K562 (cell line): ENCODE measurements around the gene NUBP2. TPM values are rescaled to one million over a fixed set of nuclear protein-coding genes. Genes with fewer than 3 reads are reported as not detected.

Source experiments
- KDM2B ChIP-seq: fragments of 250-450 bp; sonication (Bioruptor Pico); IDR thresholded peaks from 2 replicates; pipeline ENCODE4 v1.8.0; 2021; ENCODE audit warnings: mild to moderate bottlenecking, moderate library complexity
- L3MBTL2 ChIP-seq: fragments of 450-650 bp; IDR thresholded peaks from 2 replicates; pipeline ENCODE4 v1.6.1; 2016; ENCODE audit warnings: mild to moderate bottlenecking, moderate library complexity
- PHF8 ChIP-seq: fragments of 200-600 bp; sonication (generic); IDR thresholded peaks from 2 replicates; pipeline ENCODE4 v1.6.1; 2012; ENCODE audit warnings: mixed run types, mild to moderate bottlenecking, inconsistent platforms, low read length, moderate library complexity, borderline replicate concordance
- RBBP5 ChIP-seq: fragments of 200-600 bp; sonication (generic); IDR thresholded peaks from 2 replicates; pipeline ENCODE4 v1.6.1; 2012; ENCODE audit warnings: borderline replicate concordance, mild to moderate bottlenecking, low read length, control low read depth, inconsistent platforms; ENCODE audit not compliant: insufficient read depth, poor library complexity, severe bottlenecking
- YBX1 ChIP-seq: fragments of 450-650 bp; IDR thresholded peaks from 2 replicates; pipeline ENCODE4 v1.7.1; 2016; ENCODE audit warnings: mild to moderate bottlenecking
- ZNF282 ChIP-seq: sonication (generic); formaldehyde crosslinking; IDR thresholded peaks from 2 replicates; pipeline ENCODE4 v1.8.1; 2023; ENCODE audit warnings: missing genetic modification reagents
- ZNF324 ChIP-seq: fragments of 250-450 bp; sonication (Bioruptor Pico); IDR thresholded peaks from 2 replicates; pipeline ENCODE4 v1.4.0; 2020; ENCODE audit warnings: mild to moderate bottlenecking
- ZNF583 ChIP-seq: fragments of 250-450 bp; sonication (Bioruptor Pico); IDR thresholded peaks from 2 replicates; pipeline ENCODE4 v1.4.0; 2020
- polyA plus RNA-seq, 8 experiments: library from polyadenylated mRNA; depleted of rRNA in 4 of 8; stranded (reverse) in 5 of 8; unstranded in 3 of 8; fragments of >200 nt; fragmentation: Nextera tagmentation in 2 of 8; fragmentation: Illumina TruSeq in 1 of 8; extraction: Ambion mirVana in 2 of 8; extraction: Trizol in 1 of 8; gene quantifications; 2 replicates each; pipeline versions ENCODE4 v1.2.1 to v1.2.3, GENCODE V29; 2011 to 2014; ENCODE audit warnings: inconsistent platforms in 1 of 8, missing spikeins in 1 of 8
- total RNA-seq, 7 experiments: library from RNA; depleted of rRNA in 6 of 7; stranded (reverse); fragments of >200 nt in 6 of 7; fragmentation: Illumina TruSeq in 2 of 7; extraction: Trizol in 2 of 7; gene quantifications; 2 replicates each; pipeline versions ENCODE4 v1.2.1 to v1.2.3, GENCODE V29; 2011 to 2021; ENCODE audit warnings: low replicate concordance in 1 of 7
- TF ChIP-seq, protein P1 (sequence below): fragments of 450-650 bp; IDR thresholded peaks from 2 replicates; pipeline ENCODE4 v1.6.1; 2016; ENCODE audit warnings: low read depth, mild to moderate bottlenecking, moderate library complexity
- TF ChIP-seq, protein P2 (sequence below): fragments of 200-600 bp; sonication (generic); IDR thresholded peaks from one replicate; pipeline ENCODE4 v1.6.1; 2012; ENCODE audit warnings: mild to moderate bottlenecking, low read depth, low read length, inconsistent platforms
- TF ChIP-seq, protein P3 (sequence below): sonication (generic); formaldehyde crosslinking; IDR thresholded peaks from 2 replicates; pipeline ENCODE4 v1.8.0; 2023; ENCODE audit warnings: mild to moderate bottlenecking, missing genetic modification reagents

NUBP2 gene
- total and polyA plus RNA-seq, 9 of the 15 experiments (the other 6 are each of a cell fraction or from before 2014, with no cell fraction given): 1.8 to 115 (median 24.0) TPM

DNA sequence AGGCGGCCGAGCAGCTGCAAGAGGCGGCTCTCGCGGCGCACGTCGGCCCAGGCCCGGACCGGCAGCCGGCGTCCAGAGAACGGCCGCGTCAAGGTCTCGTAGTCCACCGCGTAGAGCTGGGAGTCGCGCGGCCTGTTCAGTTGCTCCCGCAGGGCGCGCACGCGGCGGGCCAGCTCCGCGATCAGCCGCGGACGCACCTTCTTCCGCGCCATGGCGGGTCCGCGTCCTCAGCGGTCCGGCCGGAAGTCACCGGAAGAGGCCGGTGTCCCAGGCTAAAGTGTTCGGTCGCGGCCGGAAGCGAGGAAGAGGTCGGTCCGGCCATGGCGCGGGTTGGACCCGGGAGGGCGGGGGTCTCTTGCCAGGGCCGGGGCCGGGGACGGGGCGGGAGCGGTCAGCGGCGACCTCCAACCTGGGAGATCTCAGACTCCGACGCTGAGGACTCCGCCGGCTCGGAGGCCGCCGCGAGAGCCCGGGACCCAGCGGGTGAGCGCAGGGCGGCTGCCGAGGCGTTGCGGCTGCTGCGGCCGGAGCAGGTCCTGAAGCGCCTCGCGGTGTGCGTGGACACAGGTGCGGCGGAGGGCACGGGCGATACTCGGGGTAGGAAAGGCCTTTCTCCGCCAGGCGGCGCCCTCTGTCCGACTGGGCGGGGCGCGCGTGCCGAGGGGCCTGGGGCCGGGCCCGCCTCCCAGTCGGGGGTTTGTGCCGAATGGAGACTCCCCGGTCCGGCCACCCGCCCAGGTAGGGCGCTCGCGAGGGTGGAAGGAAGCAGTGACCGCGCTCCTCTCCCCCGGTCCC lies 9.7 kb upstream of the NUBP2 start, which contains the start of gene MRPS34 (continued):
- TF ChIP-seq, protein P1, sequence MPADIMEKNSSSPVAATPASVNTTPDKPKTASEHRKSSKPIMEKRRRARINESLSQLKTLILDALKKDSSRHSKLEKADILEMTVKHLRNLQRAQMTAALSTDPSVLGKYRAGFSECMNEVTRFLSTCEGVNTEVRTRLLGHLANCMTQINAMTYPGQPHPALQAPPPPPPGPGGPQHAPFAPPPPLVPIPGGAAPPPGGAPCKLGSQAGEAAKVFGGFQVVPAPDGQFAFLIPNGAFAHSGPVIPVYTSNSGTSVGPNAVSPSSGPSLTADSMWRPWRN: no peak
- TF ChIP-seq ZNF282: 0 out of 2 replicates have a peak, but pooled peaks have one; percentile 17
- TF ChIP-seq YBX1: no peak
- peak; percentile 57; the same call in 1 of the 2 replicates for TF ChIP-seq ZNF324 (CRISPR knock-in tag)
- TF ChIP-seq KDM2B (CRISPR knock-in tag): peak; percentile 91; the same call in 1 of the 2 replicates
- TF ChIP-seq, protein P2, sequence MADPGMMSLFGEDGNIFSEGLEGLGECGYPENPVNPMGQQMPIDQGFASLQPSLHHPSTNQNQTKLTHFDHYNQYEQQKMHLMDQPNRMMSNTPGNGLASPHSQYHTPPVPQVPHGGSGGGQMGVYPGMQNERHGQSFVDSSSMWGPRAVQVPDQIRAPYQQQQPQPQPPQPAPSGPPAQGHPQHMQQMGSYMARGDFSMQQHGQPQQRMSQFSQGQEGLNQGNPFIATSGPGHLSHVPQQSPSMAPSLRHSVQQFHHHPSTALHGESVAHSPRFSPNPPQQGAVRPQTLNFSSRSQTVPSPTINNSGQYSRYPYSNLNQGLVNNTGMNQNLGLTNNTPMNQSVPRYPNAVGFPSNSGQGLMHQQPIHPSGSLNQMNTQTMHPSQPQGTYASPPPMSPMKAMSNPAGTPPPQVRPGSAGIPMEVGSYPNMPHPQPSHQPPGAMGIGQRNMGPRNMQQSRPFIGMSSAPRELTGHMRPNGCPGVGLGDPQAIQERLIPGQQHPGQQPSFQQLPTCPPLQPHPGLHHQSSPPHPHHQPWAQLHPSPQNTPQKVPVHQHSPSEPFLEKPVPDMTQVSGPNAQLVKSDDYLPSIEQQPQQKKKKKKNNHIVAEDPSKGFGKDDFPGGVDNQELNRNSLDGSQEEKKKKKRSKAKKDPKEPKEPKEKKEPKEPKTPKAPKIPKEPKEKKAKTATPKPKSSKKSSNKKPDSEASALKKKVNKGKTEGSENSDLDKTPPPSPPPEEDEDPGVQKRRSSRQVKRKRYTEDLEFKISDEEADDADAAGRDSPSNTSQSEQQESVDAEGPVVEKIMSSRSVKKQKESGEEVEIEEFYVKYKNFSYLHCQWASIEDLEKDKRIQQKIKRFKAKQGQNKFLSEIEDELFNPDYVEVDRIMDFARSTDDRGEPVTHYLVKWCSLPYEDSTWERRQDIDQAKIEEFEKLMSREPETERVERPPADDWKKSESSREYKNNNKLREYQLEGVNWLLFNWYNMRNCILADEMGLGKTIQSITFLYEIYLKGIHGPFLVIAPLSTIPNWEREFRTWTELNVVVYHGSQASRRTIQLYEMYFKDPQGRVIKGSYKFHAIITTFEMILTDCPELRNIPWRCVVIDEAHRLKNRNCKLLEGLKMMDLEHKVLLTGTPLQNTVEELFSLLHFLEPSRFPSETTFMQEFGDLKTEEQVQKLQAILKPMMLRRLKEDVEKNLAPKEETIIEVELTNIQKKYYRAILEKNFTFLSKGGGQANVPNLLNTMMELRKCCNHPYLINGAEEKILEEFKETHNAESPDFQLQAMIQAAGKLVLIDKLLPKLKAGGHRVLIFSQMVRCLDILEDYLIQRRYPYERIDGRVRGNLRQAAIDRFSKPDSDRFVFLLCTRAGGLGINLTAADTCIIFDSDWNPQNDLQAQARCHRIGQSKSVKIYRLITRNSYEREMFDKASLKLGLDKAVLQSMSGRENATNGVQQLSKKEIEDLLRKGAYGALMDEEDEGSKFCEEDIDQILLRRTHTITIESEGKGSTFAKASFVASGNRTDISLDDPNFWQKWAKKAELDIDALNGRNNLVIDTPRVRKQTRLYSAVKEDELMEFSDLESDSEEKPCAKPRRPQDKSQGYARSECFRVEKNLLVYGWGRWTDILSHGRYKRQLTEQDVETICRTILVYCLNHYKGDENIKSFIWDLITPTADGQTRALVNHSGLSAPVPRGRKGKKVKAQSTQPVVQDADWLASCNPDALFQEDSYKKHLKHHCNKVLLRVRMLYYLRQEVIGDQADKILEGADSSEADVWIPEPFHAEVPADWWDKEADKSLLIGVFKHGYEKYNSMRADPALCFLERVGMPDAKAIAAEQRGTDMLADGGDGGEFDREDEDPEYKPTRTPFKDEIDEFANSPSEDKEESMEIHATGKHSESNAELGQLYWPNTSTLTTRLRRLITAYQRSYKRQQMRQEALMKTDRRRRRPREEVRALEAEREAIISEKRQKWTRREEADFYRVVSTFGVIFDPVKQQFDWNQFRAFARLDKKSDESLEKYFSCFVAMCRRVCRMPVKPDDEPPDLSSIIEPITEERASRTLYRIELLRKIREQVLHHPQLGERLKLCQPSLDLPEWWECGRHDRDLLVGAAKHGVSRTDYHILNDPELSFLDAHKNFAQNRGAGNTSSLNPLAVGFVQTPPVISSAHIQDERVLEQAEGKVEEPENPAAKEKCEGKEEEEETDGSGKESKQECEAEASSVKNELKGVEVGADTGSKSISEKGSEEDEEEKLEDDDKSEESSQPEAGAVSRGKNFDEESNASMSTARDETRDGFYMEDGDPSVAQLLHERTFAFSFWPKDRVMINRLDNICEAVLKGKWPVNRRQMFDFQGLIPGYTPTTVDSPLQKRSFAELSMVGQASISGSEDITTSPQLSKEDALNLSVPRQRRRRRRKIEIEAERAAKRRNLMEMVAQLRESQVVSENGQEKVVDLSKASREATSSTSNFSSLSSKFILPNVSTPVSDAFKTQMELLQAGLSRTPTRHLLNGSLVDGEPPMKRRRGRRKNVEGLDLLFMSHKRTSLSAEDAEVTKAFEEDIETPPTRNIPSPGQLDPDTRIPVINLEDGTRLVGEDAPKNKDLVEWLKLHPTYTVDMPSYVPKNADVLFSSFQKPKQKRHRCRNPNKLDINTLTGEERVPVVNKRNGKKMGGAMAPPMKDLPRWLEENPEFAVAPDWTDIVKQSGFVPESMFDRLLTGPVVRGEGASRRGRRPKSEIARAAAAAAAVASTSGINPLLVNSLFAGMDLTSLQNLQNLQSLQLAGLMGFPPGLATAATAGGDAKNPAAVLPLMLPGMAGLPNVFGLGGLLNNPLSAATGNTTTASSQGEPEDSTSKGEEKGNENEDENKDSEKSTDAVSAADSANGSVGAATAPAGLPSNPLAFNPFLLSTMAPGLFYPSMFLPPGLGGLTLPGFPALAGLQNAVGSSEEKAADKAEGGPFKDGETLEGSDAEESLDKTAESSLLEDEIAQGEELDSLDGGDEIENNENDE: no peak
- 0 out of 2 replicates have a peak, but pooled peaks have one; percentile 69 for TF ChIP-seq ZNF583 (CRISPR knock-in tag)
- peak; percentile 81; the same call in 1 of the 2 replicates for TF ChIP-seq L3MBTL2
- TF ChIP-seq, protein P3, sequence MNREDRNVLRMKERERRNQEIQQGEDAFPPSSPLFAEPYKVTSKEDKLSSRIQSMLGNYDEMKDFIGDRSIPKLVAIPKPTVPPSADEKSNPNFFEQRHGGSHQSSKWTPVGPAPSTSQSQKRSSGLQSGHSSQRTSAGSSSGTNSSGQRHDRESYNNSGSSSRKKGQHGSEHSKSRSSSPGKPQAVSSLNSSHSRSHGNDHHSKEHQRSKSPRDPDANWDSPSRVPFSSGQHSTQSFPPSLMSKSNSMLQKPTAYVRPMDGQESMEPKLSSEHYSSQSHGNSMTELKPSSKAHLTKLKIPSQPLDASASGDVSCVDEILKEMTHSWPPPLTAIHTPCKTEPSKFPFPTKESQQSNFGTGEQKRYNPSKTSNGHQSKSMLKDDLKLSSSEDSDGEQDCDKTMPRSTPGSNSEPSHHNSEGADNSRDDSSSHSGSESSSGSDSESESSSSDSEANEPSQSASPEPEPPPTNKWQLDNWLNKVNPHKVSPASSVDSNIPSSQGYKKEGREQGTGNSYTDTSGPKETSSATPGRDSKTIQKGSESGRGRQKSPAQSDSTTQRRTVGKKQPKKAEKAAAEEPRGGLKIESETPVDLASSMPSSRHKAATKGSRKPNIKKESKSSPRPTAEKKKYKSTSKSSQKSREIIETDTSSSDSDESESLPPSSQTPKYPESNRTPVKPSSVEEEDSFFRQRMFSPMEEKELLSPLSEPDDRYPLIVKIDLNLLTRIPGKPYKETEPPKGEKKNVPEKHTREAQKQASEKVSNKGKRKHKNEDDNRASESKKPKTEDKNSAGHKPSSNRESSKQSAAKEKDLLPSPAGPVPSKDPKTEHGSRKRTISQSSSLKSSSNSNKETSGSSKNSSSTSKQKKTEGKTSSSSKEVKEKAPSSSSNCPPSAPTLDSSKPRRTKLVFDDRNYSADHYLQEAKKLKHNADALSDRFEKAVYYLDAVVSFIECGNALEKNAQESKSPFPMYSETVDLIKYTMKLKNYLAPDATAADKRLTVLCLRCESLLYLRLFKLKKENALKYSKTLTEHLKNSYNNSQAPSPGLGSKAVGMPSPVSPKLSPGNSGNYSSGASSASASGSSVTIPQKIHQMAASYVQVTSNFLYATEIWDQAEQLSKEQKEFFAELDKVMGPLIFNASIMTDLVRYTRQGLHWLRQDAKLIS (CRISPR knock-in tag): 0 out of 2 replicates have a peak, but pooled peaks have one; percentile 27
- peak; percentile 97 for TF ChIP-seq RBBP5
- peak; percentile 91; the same call in 1 of the 2 replicates for TF ChIP-seq PHF8
